Measurements from ENCODE around the gene BET1.

- TF ChIP-seq CTCF (IDR thresholded peaks at IDR 0.05) (no peak), EP300 (IDR thresholded peaks at IDR 0.05) (no peak), POLR2AphosphoS5 (IDR thresholded peaks at IDR 0.05) (no peak)
Measured at GRCh38 chr7:94047956-94048355, 43.8 kb upstream of the BET1 start.

Data from suprapubic skin (tissue), 4 donors.